Right kidney (tissue), 1 donor: ENCODE measurements around the gene CD2AP.
"Not testable (repeated sequence)": the region's sequence is repeated elsewhere in the genome, so short reads cannot be mapped to it uniquely, and the experiment has no call there.

Experiments
- DNase-seq: peaks from one replicate; pipeline ENCODE4 v3.0.0-alpha.2; 2016

The CD2AP gene

DNA sequence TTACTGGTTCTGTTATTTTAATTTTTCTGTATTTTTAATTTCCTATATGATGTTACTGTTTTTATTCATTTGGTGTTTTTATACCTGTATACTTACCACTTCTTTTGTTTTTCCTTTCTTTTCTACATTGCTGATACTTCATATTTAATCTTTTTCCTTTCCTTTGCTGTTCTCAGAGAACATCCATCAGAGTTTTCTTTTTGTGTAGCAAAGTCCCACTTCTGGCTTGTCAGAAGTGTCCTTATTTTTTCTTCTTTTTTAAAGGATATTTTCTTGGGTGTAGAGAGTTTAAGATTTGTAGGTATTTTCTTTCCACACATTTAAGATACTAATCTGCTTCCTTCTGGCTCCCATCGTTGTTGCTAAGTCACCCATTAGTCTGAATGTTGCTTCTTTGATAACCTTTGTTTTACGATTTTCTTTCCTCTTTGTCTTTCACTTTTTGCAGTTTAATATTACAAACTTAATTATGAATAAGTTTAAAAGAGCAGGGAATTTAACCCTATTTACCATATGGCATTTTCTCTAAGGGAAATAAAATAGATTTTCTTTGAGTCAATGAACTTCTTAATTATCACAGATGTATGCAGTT lies 18.5 kb downstream of the CD2AP start:
- DNase-seq, result no peak

DNA sequence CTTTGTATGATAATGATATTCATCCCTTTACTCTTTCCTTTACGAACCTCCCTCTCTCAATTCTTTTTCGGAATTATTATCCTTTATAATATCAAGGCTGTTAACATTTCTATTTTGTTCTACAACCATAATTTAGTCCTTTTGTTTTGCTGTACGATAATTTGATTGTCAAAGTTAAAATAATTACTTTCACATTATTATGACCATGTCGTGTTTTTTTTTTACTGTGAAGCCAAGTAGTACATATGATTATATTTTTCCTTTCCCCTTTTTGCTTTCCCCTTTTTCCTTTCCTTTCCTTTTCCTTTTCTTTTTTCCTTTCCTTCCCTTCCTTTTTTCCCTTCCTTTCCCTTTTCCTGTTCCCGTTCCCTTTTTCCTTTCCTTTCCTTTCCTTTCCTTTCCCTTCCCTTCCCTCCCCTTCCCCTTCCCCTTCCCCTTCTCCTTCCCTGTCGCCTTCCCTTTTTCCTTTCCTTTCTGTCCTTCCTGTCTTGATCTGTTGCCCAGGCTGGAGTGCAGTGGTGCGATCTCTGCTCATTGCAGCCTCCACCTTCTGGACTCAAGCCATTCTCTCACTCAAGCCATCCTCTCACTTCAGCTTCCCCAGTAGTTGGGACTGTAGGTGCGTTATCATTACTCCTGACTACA lies 19.5 kb downstream of the CD2AP start:
- DNase-seq, result no peak

DNA sequence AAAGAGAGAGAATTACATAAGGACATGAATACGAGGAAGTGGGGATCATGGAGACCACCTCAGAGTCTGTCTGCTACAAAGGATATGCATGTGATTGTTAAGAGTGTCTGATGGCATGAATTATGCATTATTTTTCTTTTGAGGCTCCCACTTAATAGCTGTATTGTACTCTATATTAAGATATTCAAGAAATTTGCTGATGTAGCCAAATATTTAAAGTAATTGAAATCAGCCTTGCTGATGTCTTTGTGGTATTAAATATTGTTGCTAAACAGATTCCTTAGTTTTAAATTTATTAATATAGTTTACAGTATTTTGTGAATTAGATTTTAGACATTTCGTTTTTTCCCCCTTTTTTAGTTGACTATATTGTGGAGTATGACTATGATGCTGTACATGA lies 25.3 kb downstream of the CD2AP start:
- no peak for DNase-seq

DNA sequence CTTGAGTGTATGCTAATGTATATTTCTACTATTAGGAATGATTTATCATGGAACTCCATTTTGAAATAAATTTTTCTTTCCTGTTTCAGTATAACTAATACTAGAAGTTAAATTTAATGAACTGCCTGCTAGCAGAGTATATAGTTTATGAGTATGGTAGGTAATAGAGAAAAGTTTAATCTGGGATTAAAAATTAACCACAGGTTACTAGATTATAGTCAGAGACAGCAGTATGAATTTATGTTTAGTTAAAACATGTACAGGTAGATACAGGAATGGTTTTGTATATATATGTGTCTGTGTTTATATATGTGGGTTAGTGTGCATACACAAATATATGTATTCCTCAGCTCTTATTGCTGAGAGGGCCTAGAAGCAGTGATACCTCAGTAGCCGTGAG lies 32.3 kb downstream of the CD2AP start:
- no peak for DNase-seq

DNA sequence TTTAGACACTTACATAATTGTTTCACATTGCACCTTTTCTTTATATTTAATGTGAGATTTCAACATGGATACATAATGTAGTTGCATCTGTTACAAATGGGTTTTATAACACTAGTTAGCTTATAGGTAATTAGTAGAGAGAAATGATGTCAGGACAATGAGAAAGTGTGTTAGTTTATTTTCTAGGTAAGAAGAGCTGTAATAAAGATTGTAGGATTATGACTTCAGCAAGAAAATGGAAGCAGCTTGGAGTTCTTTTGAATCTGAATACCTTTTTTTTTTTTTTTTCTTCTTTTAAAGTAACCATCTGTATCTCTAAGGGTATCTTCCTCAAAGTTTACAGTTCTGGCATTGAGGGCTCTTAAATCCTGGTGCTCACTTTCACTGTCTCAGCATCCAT lies 35.3 kb downstream of the CD2AP start:
- DNase-seq, result no peak

DNA sequence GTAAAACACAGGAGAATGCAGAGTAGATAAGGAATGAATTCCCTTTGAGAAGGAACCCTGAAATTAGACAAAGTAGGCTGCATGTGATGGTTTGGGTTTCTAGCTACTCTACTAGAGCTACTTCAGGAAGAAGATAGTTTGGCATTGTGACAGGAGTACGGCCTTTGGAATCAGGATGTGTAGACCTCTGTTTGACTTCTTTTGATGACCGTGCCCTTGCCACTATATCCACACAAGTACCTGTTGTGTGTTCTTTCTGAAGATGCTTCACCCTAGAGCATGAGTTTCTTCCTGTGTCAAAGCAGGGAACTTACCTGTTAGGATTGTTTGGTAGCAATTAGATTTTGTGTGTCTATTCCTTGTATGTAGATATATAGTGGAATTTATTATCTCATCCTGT lies 41.7 kb downstream of the CD2AP start:
- no peak for DNase-seq

DNA sequence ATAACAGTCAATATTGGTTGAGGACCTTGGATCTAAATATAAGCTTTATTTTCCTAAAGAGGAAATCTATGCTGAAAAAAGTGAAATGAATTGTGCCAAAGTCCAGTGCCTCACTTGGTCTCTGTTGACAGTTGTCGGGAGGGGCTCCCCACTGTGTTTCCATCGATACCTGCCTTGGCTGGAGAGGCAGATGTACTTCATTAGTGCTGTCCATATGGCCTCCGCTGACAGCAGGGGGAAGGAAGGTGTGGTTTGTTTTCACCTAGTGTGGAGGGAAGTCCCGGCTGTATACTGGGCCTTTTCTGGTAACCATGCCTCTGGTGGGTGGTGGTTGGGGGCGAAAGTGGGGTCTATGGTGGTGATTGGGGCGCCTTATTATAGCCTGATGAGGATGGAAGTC lies 42.7 kb downstream of the CD2AP start:
- no peak for DNase-seq

DNA sequence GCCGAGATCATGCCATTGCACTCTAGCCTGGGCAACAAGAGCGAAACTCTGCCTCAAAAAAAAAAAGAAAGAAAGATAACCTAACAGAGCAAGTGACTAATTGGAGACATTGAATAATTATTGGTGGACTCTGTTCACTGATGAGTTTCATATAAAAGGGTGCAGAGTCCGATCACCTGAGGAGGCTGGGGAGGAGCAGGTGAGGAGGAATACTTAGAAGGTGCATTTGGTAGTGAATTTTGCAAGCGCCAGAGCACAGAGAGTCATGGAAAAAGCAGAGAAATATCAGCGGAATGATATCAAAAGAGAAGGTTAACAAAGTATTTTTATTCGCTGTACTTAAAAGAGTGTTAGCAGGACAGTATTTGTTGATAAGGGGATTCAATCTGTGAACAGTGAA lies 44.4 kb downstream of the CD2AP start:
- DNase-seq, result no peak

DNA sequence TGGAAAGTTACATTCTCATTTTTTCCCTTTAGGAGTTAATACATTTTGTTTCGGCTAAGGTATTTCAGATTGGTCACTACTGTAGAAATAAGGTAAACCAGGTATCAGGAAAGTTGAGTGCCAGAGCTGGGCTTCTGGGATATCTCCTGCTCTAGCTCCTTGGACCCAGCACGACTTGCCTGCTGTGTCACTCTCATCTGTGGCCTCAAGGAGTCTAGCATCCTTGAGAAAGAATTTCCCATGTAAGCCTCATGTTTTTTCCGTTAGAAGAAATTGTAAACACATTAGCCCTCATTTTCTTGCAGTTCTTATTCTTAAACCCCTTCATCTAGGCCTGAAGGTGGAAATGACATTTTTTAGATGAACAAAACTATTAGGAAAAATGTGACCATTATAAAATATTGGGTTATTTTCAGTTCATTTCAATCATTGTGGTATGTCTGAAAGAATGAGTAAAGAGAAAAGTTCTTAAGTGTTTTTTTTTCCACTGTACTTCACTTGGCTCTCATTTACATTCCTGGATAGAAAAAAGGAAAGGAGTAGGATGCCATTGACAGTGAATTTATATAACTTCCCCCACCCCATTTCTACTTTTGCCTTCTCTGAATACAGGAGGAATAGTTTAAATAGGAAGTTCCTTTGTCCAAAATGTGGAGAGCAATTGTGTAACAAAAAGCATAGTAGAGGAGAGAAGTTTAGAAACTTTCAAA lies 46.7 kb downstream of the CD2AP start:
- DNase-seq, result no peak

DNA sequence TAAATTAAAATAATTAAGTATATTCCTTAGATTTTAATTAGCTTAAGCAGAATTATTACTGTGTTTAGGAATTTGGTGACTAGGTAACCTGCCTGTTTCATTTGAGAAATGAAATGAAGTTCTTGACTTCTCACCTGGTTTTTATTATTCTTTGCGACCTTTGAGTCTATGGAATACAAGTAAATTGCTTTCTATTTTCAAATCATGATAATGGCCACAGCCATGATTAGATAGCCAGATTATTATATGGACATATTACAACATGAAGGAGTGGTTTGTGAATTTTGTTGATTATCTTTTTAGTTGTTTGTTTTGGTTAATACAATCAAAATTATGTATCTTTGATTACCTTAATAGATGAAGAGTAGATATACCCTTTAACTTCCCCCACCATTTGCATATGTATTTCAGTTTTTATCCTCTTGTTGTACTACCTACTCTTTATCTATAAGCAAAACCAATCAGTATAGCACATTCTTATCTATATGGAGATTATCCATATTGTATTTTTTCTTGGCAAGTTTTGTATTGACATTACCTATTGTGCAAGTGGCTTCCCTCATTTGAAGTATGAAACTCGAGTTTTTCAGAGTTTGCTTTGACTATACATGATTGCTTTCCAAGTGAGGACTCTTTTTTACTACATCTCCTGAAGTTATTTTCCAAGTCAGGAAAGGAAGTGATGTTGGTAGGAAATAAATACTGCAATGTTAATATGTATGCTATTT lies 47.9 kb downstream of the CD2AP start:
- no peak for DNase-seq

DNA sequence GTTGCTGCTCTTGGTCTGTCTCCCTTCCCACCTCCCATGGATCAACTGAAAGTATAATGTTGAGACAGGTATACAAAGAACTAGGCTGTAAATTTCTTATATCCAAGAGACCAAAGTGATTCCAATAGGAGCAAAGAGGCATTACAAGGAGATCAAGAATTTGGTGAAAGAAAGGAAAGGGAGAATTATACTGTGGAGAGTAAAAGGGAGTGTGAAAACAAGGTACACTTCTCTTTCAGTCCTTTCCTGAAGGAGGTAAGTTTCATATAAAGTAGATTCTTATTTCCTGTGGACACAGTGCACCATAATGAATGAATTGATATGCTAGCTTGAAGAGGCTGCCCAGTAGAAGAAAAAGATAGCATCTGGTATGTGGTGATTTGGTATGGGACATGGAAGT lies 49.7 kb downstream of the CD2AP start:
- DNase-seq, result no peak

DNA sequence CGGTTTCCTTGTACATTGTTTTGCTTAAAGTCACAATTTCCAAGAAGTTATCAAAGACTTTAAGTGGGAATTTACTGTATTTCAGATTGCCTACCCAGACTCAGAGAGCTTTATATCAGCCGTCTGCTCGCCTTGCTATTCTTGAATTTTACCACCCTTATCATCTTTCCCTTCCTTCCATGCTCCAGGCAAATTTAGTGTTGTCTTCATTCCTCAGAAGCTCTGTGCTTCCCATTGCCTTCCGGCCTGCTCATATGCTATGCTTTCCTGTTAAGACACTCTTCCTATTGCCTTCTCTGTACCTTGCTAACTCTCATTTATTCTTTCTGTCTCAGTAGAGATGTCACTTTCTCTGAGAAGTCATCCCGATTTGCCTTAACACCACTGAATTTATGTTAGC lies 52.1 kb downstream of the CD2AP start:
- DNase-seq, result no peak

DNA sequence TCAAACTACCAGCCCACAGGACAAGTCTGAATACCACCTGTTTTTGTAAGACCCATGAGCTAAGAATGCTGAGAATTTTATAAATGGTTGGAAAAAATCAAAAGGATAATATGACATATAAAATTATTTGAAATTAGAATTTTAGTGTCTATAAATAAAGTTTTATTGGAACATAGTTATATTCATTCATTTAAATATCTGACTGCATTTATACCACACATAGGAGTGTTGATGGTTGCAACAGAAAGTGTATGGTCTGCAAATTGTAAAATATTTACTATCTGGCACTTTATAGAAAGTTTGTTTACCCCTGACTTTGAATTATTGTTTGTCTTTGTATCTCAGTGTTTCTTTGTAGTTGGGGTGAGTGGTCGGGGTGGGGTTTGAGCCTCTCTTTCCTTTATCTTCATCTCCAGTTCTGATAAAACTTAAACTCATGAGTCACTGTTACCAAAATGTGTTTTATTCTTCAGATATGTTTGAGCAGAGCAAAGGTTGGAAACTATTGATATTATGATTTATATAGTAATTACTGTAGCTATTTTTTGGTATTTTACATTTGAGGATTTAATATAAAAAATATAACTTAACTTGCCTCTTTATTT lies 55.5 kb downstream of the CD2AP start:
- no peak for DNase-seq

DNA sequence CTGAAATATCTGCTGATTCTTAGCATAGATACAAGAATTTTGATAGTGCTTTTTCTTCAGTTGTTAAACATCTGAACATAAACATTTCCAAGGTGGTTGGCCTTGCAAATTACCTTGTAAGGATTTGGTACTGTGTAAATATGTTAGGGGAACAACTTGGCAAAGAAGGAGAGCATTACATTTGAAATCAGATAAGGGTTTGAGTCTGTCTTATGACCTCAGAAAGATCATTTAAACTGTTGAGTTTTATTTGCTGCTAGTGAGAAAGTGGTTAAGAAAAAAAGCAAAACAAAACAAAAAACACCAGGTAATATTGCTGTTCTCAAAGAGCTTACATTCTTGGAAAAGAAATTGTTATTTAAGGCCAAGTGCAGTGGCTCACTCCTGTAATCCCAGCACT lies 56.5 kb downstream of the CD2AP start:
- DNase-seq, result no peak

DNA sequence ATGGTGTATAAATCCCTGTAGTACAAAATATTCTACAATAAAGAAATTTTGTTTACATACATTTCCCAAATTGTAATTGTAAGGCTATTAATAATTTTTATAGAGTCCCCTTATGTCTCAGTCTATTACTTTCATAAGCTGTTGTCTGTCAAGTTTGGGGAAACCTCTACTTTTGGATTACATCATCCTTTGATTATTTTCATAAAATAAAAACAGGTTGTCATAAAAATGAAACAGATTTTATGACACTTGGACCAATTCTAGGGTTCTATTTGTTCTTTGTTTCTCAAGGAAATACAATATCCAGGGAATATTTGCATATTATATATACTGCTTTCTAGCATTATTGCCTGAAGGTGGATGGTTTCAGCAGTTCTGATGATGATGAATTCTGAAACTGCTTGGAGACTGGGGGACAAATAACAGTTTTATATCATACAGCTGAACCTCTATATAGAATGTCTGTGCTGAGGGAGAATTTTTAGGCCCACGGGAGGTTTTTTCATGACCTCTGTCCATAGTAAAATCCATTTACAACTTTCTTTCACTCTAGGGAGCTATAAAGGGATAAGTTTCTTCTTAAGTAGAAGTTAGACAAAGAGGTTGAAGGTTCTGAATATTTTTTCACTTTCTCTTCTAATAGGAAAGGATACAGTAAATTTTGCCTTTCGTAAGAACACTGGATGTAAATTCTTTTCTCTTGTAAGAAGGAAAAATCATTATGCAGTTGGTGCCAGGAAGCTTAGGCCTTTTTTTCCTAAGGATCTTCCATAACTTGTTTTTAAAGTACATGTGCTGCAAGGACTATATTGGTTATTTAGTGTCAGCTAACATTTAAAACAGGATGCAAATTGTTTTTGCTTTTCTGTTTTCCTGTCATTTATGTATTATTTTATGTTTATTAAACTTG lies 58.0 kb downstream of the CD2AP start:
- DNase-seq, result no peak

DNA sequence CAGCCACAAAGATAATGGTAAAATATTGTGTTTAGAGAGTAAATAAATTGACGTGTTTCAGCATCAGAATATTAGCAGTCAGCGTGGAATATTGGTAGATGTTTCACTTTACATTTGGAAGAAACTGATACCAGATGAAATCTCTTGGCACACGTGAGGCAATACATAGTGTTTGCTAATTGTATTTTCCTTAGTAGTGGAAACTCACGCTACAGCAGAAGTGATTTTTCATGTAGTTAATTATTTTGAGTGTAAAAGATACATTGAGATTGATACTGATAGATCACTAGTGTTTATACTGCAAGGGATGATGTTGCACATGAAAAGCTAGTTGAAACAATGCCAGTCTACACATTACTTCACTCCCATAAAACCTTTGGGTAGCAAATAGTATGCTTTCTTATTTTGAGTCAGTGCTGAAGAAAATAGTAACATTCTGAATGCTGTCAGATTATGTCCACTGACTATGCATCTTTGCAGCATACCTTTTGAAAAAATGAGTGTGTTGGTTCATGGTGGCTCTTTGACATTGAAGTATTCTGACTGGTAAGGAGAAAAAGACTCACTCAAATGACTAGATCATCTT lies 59.3 kb downstream of the CD2AP start:
- no peak for DNase-seq

DNA sequence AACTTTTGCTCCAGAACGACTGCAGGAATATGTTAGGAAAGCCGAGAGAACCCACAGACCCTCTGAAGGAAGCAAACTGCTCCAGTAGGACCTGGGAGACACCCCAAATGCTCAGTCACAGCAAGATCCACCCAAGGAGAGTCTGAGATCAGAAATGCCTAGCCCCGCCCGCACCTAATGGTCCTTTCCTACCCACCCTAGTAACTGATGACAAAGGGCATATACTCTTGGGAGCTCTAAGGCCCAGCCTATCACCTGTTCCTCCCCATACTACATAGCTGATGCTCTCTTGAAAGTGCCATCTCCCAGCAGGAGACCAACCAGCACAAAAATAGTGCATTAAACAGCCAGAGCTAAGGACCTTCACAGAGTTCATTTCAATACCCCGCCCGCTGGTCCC lies 67.6 kb downstream of the CD2AP start:
- DNase-seq, result no peak

DNA sequence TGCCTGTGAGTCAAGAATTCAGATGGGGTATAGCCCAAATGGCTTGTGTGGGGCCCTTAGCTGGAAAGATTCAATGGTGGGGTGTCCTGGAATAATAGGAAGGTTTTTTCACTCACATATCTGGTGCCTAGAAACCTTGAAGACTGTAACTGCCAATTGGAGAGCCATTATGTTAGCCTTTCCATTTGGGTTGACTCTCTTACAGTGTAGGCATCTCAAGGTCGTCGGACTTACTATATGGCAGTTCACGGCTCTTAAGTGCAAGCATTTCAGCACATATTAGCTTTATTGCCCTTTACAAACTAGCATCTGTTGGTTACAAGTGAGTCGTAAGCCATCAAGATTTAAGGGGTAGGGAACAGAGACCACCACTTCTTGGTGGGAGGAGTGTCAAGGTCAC lies 74.1 kb downstream of the CD2AP start:
- no peak for DNase-seq

DNA sequence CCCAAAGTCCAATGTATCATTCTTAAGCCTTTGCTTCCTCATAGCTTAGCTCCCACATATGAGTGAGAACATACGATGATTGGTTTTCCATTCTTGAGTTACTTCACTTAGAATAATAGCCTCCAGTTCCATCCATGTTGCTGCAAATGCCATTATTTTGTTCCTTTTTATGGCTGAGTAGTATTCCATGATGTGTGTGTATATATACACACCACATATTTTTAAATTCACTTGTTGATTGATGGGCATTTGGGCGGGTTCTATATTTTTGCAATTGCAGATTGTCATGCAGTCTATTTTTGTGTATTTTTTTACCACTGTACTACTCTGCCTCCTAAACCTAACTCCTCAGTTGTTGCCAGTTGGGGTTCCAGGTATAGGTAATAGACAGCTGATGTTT lies 74.7 kb downstream of the CD2AP start:
- DNase-seq, result no peak

DNA sequence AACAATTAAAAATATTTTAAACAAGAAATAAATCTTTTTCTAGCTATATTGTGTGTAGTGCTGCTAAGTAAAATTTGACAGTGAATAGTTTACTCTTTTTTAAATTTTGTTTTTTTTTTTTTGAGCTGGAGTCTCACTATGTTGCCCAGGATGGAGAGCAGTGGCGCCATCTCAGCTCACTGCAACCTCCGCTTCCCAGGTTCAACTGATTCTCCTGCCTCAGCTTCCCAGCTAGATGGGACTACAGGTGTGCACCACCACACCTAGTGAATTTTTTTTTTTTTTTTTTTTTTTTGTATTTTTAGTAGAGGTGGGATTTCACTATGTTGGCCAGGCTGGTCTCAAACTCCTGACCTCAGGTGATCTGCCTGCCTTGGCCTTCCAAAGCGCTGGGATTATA lies 75.7 kb downstream of the CD2AP start:
- not testable (repeated sequence) for DNase-seq

DNA sequence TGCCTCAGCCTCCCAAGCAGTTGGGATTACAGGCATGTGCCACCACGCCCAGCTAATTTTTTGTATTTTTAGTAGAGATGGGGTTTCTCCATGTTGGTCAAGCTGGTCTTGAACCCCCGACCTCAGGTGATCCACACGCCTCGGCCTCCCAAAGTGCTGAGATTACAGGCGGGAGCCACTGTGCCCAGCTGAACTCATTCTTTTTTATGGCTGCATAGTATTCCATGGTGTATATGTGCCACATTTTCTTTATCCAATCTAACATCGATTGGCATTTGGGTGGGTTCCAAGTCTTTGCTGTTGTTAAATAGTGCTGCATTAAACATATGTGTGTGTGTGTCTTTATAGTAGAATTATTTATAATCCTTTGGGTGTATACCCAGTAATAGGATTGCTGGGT lies 78.9 kb downstream of the CD2AP start:
- DNase-seq, result not testable (repeated sequence)

DNA sequence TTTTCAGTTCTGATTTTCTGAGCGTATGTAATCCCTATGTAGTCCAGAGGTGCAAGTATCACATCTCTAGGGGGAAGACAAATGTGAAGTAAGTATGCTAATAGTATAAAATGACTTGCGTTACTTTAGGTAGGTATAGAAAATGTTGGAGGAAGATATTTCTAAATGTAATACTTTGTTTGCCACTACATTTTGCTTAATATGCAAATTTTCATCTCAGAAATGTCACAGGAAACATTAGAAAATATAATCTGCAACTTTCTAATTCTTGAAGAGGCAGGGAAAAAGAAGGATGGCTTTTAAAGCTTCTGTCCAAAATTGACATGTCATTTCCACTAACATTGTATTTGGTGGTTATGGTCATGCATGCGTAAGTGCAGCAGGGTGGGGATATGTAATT lies 85.6 kb downstream of the CD2AP start:
- DNase-seq, result no peak
